Suprapubic skin (tissue), 3 donors: ENCODE measurements around the gene PAIP2.

ENCODE experiments used
- CTCF ChIP-seq, 2 donors: fragments of 200-600 bp in 1 of 2; fragments of 450-650 bp in 1 of 2; sonication (generic) in 1 of 2; IDR thresholded peaks; one replicate each; pipeline ENCODE4 v1.5.1; 2016 to 2019; ENCODE audit warnings: antibody characterized with exemption in 2 of 2, mild to moderate bottlenecking in 1 of 2, moderate library complexity in 1 of 2
- POLR2AphosphoS5 ChIP-seq, 3 donors: sonication (generic); formaldehyde crosslinking; IDR thresholded peaks; one replicate each; pipeline ENCODE4 v1.6.1; 2017; ENCODE audit warnings: antibody characterized with exemption in 3 of 3

GRCh38 chr5:139401546-139401945 lies 59.9 kb downstream of the PAIP2 start:
- no peak for TF ChIP-seq CTCF (IDR thresholded peaks at IDR 0.05)
- TF ChIP-seq POLR2AphosphoS5 (IDR thresholded peaks at IDR 0.05): no peak
